GM18861 (cell line): ENCODE data around the gene RNF125.

Source experiments
- ATAC-seq: cut with Tn5 transposase; IDR thresholded peaks from one replicate; pipeline ENCODE4 v1.9.1; 2021; ENCODE audit not compliant: unreplicated experiment

The RNF125 gene

DNA sequence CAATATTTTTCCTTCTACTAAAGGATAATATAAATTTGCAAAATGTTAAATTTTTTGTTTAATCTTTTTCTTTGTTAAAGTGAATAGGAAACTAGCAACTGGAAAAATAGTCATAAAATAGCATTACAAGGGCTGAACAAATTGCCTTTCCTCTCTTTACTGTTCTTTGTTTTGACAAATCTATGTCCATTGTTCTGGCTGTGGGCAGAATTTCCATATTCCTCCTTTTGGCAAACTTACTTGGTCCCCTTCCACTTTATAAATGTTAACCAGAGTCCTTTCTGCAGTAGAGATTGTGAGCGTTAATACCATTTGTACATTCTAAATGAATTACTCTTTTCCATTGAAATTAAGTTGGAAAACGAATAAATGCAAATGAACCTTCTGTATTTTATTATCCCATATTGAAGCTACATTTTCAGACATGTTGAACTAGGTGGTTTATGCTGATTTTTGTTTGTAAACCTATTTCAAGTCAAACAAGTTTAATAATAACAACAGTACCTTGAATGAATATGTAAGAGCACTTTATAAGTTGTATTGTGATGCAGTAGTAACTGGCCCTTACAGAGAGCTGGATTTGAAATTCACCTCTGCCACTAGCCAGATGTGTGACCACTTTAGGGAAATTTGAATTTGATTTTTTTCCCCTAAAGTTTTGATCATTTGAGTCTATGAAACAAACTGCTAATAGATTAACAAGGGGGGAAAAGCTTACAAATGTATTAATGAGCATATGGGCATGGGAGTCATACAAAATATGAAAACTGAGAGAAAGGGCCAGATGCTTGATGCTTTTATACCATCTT, 3.3 kb downstream of the RNF125 start:
- no peak for ATAC-seq

DNA sequence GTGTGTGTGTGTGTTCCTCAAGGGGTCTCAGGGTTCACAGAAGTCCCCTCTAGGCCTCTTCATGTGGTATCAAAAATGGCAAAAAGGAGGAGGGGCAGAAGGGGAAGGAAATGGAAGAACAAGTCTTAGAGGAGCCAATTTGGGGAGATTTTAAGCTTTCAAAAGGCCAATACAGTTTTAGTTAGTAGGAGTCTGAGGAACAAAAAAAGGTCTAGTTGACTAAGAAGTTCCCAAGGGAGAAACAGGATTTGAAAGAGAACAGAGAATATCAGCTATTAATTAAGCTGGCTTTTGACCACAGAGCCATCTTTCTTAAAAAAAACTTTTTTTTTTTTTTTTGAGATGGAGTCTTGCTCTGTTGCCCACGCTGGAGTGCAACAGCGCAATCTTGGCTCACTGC, 7.1 kb downstream of the RNF125 start:
- ATAC-seq: no peak

DNA sequence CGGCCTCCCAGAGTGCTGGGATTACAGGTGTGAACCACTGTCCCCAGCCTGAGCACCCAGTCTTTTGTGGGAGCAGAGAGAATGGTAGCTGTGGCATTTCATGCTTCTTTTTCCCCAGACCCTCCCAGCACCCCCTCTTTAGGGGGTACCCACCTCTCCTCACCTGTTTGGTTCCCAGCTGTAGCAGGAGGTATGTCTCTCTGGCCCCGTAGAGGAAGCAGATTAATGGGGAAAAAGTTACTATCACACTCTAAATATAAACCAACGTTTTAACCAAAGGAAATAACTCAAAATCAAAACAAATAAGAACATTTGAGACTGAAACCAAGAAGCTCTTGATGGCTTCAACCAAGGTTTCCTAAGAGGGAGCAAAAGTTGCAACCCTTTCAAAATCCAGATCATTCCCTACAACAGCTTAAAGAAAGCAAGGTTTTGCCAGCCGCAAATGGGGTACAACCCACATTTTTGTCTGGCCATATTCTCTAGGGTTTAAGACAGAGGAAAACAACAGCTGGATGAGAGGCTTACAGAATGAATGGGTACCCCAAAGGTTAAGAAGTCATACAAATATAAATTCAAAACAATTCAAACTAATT, 8.0 kb downstream of the RNF125 start:
- ATAC-seq: no peak

GRCh38 chr18:32029558-32029957, 10.9 kb downstream of the RNF125 start:
- no peak for ATAC-seq

DNA sequence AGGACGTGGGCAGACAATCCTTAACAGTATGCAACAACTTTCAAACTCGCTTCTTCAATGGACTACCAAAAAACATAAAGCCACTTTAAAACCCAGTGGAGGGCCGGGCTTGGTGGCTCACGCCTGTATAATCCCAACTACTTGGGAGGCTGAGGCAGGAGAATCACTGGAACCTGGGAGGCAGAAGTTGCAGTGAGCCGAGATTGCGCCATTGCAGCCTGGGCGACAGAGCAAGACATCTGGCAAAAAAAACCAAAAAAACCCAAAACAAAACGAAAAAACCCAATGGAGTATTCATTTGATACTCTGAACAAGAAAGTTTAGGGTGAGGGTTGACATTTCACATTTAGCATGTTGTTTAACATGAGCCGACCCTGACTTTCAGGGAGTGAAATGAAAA, 14.0 kb downstream of the RNF125 start:
- ATAC-seq: no peak

DNA sequence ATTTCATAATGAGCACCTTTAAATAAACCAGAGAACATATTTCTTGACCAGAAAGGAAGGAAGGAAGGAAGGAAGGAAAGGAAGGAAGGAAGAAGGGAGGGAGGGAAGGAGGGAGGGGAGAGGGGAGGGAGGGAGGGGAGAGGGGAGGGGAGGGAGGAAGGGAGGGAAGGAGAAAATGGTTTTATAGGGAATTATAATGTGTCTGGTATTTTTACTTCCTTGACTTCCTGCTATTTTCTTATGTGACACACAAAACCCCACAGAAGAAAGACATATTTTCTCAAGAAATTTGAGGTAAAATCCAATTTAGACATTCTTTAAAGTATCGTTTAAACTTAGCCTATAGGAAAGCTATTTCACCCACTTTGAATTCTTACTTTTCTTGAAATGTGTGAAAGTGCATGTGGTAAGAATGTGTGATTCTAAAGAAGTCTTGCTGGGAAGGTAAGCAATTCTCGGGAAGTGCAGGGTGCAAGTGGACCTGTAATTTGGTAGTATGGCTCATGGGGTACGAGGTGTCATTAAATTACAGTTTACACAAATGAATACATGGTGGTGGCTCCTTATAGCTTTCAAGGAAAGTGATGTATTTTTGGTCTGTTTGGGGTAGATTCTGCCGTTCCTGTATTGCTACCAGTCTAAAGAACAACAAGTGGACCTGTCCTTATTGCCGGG, 18.0 kb downstream of the RNF125 start:
- no peak for ATAC-seq

- ATAC-seq: no peak
Observed at GRCh38 chr18:32037616-32038015, 19.0 kb downstream of the RNF125 start.

- peak; percentile 86 for ATAC-seq
Observed at GRCh38 chr18:32040936-32041335, 22.3 kb downstream of the RNF125 start.

- ATAC-seq: no peak
Observed at GRCh38 chr18:32042337-32042736, 23.7 kb downstream of the RNF125 start.

GRCh38 chr18:32048507-32049091, 30.0 kb downstream of the RNF125 start:
- ATAC-seq: peak; percentile 48

GRCh38 chr18:32049393-32050171, 31.0 kb downstream of the RNF125 start:
- no peak for ATAC-seq

GRCh38 chr18:32056613-32057358, 38.2 kb downstream of the RNF125 start:
- no peak for ATAC-seq

DNA sequence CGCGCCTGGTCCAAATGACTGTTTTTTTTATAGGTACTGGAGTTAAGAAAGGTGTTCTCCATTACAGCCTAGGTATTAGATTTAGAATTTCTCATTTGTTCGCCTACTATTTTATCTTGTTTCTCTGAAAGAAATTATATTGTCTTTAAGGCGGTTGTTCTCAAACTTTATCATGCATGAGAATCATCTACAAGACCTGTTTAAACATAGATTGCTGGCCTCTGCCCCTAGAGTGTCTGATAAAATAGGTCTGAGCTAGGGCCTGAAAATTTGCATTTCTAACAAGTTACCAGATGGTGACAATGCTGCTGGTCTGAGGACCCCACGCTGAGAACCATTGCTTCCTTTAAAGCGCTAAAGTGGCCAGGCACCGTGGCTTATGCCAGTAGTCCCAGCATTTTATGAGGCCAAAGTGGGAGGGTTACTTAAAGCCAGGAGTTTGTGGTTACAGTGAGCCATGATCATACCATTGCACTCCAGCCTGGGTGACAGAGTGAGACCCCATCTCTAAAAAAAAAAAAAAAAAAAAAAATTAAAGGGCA, 39.1 kb downstream of the RNF125 start:
- no peak for ATAC-seq

DNA sequence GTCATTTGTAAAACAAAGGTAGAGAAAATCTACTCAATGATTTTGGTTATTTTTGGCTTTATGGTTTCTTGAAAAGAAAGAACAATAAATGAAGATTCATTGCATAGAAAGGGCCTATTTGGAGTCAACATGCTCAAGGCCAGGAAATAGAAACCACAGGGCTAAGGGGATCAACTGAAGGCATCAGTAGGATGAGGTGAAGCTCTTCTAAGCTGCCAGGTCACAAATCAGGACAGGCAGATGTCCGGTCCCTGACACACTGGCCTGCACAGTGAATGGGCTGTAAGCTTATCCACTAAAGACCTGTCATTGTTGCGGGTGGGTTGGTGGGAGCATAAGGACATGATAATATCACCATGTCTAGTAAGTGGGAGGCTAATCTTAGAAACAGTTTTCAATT, 41.4 kb downstream of the RNF125 start:
- no peak for ATAC-seq

- no peak for ATAC-seq
Observed at GRCh38 chr18:32067375-32068167, 48.9 kb downstream of the RNF125 start.

GRCh38 chr18:32072321-32072720, 53.7 kb downstream of the RNF125 start:
- ATAC-seq: peak; percentile 67

- ATAC-seq: no peak
Observed at GRCh38 chr18:32074206-32074605, 55.6 kb downstream of the RNF125 start.

- no peak for ATAC-seq
Observed at GRCh38 chr18:32078845-32079244, 60.2 kb downstream of the RNF125 start.

GRCh38 chr18:32081881-32082280, 63.3 kb downstream of the RNF125 start:
- ATAC-seq: no peak
